Middle frontal gyrus (tissue), 1 donor: ENCODE data around the gene PHF20.
"Not testable (repeated sequence)": the region's sequence is repeated elsewhere in the genome, so short reads cannot be mapped to it uniquely, and the experiment has no call there.

ENCODE experiments used
- DNase-seq: peaks from one replicate; pipeline ENCODE4 v3.0.0-alpha.2; 2015; ENCODE audit warnings: low spot score; ENCODE audit errors: extremely low spot score

Gene PHF20

DNA sequence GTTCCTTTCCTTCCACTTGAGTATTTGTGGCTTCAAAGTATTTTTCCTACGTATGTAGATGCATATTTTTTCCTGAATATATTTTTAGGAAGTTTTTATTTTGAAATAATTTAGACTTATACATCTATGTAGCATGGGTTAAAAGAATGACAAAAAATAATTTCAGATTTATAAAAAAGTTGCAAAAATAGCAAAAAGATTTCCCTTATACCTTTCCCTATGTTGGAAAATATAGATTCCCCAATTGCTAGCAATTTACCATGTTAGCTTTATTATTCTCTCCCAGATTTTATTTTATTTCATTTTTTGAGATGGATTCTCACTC is 112.7 kb downstream of the PHF20 start:
- DNase-seq, result no peak

DNA sequence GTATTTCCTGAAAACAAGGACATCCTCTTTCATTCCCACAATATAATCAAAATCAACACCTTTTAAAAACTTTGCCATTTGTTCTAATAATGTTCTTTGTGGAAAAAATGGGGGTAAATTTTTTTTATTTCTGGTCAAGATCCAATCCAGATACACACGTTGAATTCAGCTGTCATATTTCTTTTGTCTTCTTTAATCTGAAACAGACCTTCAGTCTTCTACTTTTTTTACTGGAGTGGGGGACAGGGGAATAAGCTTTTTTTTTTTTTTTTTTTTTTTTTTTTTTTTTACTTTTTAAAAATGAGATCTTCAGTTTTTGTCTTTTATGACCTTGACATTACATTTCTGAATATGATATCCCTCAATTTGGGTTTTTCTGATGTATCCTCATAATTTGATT is 113.4 kb downstream of the PHF20 start:
- no peak for DNase-seq

DNA sequence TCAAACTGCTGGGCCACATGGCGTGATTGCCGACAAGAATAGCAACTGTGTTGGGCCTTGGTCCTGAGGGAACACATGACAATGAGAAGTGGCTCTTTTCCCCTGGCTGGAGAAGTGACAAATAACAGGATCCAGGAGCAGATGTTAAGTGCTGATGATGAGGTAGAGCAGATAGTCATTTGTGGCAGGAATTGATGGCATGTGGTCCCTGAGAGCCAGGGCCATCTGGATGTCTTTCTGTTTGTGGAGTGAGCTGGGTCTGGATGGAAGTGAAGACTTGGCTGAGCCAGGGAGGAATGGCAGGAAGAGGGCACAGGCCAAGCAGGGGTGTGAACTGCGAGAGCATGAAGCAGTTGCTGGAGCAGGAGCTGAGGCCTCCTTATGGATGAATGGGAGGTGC is 114.7 kb downstream of the PHF20 start:
- DNase-seq, result no peak

DNA sequence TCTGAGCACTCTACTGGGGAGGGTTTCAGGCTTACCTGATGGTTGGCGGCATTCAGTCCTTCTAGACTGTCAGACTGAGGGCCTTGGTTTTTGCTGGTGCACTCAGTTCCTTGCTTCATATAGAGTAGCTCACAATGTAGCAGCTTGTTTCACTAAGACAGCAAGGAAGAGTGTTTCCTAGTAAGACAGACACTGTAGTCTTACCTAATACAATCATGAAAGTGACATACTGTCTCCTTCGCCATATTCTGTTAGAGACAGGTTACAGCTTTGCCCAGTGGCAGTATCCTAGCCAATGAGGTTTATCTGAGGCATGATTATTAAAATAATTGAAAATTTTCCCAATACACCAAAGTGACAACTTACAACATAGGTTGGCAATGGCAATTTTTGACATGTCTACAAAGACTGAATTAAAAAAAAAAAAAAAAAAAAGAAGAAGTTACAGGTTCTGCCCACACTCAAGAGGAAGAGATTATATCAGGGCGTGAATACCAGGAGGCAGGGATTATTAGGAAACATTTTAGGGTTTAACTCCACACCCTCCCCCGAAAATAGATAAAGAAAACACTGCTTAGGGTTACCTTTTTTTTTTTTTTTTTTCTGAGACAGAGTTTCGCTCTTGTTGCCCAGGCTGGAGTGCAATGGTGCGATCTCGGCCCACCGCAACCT is 115.7 kb downstream of the PHF20 start:
- no peak for DNase-seq

DNA sequence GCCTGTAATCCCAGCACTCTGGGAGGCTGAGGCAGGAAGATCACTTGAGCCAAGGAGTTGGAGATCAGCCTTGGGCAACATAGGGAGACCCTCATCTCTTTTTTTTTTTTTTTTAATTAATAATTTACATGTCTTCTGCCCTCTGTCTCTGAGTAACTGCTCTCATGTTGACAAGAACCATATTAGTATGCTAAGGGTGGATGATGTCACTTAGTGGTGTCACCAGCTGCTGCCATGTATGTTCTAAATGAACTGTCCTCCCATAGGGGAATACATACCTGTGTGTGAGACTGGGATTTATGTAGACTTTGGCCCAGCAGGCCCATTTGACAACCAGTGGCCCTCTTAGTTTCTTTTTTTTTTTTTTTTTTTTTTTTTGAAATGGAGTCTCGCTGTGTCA is 116.8 kb downstream of the PHF20 start:
- DNase-seq, result no peak

DNA sequence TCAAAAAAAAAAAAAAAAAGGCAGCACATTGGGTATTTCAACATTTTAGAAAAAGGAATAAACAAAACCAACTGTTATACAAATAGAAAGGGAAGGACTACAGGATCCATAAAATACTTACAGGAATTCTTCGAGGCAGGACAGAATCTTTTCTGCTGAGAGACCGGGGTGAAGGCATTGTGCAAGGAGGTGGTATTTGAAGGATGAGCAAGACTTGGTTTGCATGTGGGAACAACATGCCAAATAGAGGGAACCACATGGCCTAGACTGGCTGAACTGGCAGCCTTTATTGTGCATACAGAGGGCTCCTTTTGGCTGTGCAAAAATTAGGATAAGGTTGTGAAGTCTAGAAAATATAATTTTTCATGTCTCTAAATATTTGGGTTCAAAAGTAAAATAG is 119.6 kb downstream of the PHF20 start:
- no peak for DNase-seq

DNA sequence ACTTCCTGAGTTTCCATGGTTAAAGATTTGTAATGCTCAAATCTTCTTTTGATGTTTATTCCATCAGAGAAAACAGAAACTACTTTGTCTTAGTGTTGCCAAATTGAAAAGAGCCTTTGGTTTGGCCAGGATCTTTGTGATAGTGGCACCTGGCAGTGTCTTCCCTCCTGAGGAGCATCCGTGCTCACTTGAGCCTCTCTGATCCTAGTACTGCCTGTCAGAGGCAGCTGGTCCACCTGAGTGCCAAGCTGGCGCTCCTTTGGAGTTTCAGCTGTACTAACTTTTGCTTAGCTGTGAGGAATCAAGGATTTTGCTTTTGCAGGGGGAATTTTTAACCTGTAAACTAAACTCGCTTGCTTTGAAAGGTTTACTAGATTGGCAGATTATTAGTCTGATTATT is 121.1 kb downstream of the PHF20 start:
- DNase-seq, result no peak

DNA sequence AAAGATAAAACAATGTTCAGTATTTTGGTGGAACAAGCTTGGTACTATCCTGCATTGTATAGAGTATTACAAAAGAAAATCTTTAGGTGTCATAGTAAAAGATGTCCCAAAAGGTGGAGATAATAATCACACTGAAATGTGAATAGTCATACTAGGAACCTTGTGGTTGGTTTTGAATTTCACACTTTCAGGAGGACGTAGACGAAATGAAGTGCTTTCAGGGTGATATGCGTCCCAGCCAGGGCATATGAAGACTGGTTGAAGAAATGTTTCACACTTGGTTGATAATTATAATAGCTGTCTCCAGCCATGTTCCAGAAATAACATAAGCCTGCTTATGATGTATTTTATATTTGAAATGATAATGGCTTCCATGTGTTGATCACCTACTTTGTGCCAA is 122.1 kb downstream of the PHF20 start:
- no peak for DNase-seq

DNA sequence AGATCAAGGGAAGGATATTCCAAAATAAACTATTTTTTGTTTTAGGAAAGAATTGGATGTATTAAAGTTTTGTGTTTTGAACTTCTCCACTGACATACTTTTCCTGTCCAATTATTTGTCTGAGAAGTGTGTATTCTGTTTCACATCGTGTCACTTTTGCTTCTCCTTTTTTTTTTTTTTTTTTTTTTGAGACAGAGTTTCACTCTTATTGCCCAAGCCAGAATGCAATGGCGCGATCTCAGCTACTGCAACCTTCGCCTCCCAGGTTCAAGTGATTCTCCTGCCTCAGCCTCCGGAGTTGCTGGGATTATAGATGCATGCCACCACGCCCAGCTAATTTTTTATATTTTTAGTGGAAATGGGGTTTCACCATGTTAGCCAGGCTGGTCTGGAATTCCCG is 123.7 kb downstream of the PHF20 start:
- DNase-seq, result not testable (repeated sequence)

DNA sequence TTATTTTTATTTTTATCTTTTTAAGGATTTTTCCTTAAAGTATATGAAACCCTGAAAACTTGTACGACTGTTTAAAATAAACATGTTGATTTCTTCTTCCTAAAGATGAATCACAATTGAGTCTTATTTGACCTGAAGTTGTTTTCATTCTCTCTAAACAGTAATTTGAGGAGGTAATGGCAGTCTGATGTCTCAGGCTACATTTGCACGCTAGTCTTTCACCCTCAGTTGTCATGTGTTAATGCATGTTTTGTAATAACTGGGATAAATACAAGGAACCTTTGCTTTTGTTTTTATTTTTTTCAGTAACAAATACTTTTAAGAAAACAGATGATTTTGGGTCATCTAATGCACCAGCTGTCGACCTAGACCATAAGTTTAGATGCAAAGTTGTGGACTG is 127.2 kb downstream of the PHF20 start:
- no peak for DNase-seq

DNA sequence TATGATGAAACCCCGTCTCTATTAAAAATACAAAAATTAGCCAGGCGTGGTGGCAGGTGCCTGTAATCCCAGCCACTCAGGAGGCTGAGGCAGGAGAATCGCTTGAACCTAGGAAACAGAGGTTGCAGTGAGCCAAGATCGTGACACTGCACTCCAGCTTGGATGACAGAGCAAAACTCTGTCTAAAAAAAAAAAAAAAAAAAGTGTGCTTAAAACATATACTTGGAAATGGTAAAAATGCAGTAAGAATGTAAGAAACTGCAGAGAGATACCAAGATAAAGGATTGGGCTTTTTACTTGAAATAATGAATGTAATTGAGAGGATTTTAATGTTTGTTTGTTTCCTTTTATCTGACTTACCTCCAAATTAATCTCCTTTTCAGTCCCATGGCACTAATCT is 129.4 kb downstream of the PHF20 start:
- not testable (repeated sequence) for DNase-seq

DNA sequence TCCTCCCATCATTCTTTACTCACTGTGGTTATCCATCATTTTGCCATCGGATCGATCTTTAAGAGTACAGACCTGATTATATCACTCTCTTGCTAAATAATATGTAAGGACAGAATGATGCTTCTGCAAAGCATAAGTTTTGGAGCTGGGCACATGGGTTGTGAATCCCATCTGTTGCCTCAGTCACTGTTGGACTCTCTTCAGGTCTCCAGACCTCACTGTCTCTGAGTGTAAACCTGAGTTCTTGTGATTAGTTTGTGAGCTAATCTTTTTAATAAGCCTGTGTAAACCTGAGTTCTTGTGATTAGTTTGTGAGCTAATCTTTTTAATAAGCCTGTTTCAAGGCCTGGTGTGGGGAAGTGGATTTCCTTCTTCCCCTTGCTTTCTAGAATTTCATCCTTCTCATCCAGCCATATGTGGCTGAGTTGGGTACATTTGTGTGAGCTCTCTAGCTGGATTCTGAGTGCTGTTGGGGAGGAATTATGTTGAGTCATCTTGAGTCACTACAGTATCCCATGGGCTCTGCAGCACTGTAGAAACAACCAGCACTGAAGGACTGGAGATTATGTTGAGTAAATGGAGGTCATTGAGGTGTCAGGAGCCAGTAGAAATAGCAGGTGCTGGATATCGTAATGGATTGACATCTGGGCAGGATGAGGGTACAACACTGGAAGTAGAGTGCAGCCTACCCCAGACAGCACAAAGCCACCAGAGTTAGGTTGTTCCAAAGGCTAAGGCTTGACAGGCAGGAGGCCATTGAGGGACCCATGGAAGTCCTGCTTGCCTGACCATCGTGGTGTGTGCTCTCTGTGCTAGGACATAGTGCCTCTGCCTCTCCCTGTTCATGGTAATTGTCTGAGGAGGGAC is 130.1 kb downstream of the PHF20 start:
- no peak for DNase-seq

DNA sequence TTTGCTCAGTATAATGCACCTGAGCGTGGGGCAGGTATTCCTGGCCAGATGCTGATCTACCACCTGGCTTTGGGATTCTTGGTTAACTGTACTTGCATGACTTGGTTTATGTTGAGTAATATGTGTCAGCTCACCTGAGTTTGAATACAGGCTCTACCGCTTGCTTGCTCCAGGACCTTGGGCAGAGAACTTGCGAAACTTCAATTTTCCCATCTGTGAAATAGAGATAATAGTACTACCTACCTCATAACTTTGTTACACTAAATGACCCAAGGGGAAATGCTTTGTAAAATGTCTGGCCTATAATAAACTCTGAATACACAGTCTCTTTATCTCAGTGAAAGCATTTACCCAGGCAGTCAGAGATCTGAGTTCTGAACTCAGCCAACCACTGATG is 130.7 kb downstream of the PHF20 start:
- DNase-seq, result no peak

DNA sequence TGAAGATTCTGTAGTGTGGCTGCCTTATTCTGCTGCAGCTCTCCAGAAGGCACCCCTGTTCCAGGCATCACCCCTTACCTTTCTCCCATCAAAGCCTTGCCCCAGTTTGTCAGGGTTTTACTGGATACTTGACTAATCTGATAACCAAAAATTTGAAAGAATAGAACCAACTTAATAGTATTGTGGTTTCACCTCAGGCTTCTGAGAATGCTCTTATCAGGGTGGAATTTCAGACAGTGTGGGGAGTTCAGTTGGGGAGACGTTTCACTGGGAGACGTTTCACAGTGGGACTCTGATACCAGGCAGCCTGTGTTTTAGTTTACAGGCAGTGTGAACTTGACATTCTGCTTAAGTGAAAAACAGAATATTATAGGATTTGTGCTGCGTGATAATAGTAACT is 132.0 kb downstream of the PHF20 start:
- DNase-seq, result no peak

DNA sequence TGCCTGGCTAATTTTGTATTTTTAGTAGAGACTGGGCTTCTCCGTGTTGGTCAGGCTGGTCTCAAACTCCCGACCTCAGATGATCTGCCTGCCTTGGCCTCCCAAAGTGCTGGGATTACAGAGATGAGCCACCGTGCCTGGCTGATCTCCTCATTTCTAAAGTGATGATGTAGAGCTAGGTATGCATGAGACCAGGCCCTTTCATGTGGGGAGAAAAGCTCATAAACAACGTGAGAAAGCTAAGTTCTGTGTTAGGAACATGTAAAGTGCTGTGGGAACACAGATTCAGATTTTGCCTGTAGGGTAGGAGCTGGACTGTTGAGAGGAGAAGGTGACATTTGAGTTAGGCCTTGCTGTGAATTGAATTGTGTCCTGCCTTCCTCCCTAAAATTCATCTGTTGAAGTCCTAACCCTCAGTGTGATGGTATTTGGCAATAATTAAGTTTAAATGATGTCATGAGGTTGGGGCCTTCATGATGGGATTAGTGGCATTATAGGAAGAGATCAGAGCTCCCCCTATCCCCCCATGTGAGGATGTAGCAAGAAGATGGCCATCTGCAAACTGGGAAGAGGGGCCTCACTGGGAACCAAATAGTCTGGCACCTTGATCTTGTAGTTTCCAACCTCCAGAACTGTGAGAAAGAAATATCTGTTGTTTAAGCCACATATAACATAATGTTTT is 133.3 kb downstream of the PHF20 start:
- no peak for DNase-seq

DNA sequence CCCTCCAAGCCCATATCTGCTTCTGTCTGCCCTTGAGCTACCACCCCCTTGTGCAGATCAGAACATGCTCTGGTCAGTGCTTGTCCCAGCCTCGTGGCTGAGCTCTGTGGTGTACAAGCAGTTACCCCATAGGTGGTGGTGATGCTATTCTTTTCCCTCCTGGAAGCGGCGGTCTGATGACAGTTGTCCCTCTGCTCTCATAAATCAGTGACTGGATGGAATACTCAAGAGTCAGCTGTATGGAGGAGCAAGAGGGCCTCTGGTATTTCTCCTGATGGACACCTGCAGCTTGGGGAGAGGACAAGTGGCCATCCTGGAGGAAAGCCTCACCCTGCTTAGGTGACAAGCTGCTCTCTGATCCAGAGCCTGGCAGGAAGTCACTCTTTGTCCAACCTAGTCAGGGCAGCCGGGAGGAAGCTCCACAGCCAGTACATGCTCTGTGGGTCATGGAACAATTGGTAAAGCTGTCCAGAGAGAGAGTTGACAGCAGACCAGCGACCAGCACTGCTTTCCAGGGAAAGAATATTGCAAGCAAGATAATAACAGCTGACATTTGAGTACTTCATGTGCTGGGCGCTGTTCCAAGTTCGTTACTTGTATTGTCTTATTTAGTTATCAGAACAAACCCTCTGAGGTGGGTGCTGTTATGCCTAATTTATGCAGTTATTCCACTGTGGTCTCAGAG is 135.3 kb downstream of the PHF20 start:
- DNase-seq, result no peak

DNA sequence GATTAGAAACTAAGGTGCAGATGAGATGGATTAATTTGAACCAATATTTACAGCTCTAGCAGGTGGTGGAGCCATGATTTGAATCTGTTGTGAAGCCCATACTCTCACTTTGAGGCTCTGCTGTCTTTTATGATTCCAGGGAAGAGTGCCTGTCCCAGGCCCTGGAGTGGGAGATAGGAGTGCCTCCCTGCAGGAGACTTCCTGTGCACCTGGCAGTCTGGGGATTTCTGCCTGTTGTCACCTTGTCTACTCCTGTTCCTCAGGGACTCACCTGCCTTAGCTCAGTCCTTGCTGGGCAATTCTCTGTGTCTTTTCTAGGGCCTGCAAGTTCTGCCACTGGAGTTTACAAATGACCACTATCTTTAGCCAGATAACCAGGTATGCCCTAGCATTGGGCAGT is 136.2 kb downstream of the PHF20 start:
- DNase-seq, result no peak

DNA sequence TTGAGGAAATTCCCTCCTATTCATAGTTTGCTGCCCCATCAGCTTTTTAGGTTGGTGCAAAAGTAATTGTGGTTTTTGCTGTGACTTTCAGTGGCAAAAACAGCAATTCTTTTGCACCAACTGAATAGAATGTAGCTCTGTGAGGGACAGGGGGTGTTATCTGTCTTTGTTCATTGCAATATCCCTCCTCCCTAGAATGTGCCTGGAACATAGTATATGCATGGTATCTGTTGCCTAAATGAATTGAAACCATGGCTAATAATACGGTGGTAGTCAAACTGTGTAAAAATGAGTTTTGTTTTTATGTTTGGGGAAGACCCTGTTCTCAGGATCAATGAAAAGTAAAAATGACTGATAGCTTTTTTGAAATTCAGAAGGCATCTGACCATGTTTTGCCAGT is 137.4 kb downstream of the PHF20 start:
- DNase-seq, result no peak

DNA sequence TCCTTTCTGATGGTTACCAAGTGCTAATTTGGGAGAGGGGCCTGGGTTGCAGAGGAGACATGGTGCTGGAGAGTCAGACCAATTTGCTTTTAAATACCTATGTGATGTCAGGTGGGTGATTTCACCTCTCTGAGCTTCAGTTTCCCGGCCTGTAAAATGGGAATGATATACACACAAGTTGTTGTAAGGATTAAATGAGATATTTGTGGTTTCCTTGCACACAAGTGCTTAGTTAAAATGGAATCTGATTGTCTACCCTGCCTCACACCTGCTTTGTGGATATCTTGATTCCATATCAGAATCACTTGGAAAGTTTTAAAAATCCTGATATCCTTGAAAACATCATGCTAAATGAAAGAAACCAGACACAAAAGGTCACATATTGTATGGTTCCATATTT is 138.0 kb downstream of the PHF20 start:
- no peak for DNase-seq

DNA sequence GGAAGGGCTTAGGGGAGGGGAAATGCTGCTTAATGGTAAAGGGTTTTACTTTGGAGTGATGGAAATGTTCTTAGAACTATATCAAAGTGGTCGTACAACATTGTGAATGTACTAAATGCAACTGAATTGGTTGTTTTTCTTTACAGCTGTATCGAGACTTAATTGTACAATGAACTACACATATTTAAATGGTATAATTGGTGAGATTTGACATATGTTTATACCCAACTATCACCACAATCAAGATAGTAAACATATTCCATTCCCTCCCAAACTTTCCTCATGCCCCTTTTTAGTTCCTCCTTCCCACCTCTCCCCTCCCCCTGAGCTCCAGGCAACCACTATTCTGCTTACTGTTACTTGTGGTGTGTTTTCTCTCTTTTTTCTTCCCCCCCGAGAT is 138.4 kb downstream of the PHF20 start:
- DNase-seq, result no peak

DNA sequence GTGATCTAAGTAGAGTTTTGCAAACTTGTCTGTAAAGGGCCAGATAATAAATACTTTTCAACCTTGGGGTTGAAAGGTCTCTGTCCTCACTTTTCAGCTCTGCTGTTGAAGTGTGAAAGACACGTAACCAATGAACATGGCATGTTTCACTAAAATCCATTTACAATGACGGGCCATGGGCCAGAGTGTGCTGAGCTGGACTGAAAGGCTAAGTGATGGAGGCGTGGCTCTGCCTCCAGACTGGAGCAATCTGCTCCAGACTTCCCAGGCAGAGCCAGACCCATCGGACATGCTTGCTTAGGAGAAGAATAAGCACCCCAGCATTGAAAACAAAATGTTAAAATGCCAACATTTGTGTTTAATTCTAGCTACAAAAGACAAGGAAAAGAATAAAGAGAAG is 141.1 kb downstream of the PHF20 start:
- DNase-seq, result no peak

DNA sequence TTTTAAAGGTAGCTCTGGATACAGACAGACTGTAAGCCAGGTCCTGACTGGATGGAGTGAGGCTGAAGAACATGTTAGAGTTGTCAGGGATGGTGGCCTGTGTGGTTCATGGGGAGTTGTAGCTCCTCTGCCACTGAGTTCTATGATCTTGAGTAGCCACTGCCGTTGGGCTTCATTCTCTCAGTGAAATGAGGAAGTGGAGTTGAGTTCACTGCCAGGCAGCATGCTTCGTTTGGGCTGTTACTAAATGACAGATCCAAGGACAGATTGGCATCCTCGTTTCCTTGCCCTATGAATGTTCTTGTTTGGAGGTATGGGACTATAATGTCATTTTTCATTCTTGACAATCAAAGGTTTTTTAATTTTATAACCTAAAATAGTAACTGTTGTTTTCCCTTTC is 145.3 kb downstream of the PHF20 start:
- DNase-seq, result no peak
